Adipose tissue (tissue), 3 donors: ENCODE measurements around the gene SUSD5. TPM values are rescaled to one million over a fixed set of nuclear protein-coding genes. Genes with fewer than 3 reads are reported as not detected.

Experiments used
- H3K27ac ChIP-seq: one replicate; pipeline ENCODE4 v1.5.1; 2013; ENCODE audit warnings: low read depth, low read length
- whole genome bisulfite sequencing, 3 donors: extraction: QIAGEN DNeasy Blood & Tissue Kit; methylation state at CpG; one replicate each; pipeline ENCODE4 v1.1.7; 2013; 5-methylcytosine and 5-hydroxymethylcytosine counted together
- polyA plus RNA-seq, 3 donors: library from polyadenylated mRNA; stranded (reverse); fragments of 200-250 nt; gene quantifications; one replicate each; pipeline ENCODE4 v1.2.3, GENCODE V29; 2013
- donor health status: healthy with polysubstance abuse.
- donor health status: Bipolar disorder and iron deficiency.
- donor health status: healthy.

SUSD5 gene
- 1 to 10 TPM in 1 of 3 donors, under 1 TPM in 2; 0.13 to 1.9 (median 0.54) TPM for polyA plus RNA-seq

DNA sequence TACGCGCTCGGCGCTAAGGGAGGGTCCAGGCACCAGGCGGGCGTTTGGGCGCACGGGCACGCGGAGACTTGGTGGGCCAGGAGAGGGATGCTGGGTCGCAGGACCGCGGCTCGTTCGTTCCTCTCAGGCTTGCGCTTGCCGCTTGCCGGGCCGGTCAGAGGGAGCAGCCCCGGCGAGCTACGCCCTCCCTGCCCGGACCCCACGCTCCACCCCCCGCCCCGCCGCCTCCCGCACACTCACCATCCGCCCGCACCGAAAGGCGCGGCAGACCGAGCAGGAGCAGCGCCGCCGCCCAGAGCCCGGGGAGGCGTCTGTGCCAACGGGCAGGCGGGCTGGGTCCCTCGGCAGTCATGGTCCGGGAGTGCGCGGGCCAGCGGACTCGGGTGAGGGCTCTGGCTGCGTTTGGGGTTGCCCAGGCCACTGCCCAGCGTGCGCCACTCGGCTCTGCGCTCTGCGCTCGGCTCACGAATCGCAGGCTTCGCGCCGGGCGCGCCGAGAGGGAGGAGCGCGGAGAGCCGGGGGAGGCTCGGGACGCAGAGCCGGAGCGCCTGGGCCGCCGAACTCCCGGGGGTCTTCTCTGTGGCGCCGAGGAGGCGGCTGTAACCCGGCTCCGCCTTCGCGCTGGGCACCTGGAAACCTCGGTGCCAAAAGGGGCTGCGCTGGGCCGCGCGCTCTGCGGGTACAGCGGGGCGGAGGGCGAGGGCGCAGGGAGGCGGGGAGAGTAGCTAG, at the start of gene SUSD5:
Gene SUSD5, minus strand, starts transcription at position 365 of the 729 bp plus-strand sequence. Its CDS starts 13 bp downstream, at position 352.
- WGBS, 3 donors: 1% methylated on average over 72 to 90 of the region's 90 CpGs
- no peak within 1 kb of the TSS for H3K27ac ChIP-seq

DNA sequence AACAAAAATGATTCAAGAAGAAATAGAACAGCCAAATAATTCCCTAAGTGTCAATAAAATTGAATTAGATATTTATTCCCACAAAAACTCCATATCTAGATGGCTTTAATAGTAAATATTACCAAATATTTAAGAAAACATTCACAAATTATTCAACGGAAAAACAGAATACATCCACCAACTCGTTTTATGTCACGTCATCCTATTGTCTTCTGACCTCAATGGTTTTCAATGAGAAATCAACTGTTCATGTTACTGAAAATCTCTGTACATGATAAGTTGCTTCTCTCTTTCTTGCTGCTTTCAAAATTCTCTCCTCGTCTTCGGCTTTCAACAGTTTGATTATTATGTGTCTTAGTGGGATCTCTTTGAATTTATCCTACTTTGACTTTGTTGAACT, 41.5 kb upstream of the SUSD5 start:
- 89 to 93% (median 92%) methylated on average over 5 of the region's 5 CpGs for WGBS, 3 donors
- no peak overlapping the region for H3K27ac ChIP-seq

DNA sequence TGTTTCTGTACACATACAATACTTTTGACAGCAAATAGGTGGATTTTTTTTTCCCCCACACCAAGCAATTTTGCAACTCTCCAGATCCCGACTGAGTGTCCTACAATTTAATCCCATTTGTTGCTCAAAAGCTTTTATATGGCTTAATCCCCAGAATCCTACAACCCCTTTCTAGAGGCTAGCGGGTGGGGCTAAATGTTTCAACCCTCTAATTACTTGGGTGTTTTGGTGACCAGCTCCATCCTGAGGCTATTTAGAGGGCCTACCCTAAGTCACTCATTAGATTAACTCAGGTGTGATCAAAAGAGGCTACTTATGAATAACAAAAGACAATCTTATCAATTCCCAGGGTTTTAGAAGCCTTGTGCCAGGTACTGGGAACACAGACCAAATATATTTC, 37.6 kb upstream of the SUSD5 start:
- 74 to 83% (median 81%) methylated on average over 2 of the region's 2 CpGs for WGBS, 3 donors
- H3K27ac ChIP-seq: no peak overlapping the region

DNA sequence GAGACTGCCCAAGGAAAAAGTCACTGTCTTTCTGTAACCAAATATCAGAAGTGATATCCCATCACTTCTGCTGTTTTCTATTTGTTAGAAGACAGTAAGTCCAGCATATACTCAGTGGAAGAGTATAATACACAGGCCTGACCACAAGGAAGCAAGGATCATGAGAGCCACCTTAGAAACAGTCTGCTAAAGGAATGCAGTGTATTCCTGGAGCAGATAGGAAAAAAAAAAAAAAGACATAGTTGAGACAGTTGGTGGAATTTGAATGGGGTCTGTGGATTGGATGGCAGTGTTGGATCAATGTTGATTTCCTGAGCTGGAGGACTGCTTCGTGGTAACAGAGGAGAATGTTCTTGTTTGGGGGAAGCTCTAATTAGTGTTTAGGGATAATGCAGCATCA, 32.1 kb upstream of the SUSD5 start:
- 42 to 62% (median 48%) methylated on average over 1 of the region's 1 CpG for WGBS, 3 donors
- H3K27ac ChIP-seq: no peak overlapping the region

DNA sequence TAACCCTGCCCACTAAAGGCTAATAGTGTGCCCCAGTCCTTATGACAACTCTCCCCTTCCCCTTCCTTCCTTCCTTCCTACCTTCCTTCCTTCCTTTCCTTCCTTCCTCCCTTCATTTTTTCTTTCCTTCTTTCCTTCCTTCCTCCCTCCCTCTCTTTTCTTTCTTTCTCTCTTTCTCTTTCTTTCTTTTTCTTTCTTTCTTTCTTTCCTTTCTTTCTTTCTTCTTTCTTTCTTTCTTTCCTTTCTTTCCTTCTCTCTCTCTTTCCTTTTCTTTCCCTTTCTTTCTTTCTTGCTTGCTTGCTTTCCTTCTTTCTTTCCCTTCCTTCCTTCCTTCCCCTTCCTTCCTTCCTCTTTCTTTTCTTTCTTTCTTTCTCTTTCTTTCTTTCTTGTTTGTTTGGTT, 28.2 kb upstream of the SUSD5 start:
- H3K27ac ChIP-seq: no peak overlapping the region

DNA sequence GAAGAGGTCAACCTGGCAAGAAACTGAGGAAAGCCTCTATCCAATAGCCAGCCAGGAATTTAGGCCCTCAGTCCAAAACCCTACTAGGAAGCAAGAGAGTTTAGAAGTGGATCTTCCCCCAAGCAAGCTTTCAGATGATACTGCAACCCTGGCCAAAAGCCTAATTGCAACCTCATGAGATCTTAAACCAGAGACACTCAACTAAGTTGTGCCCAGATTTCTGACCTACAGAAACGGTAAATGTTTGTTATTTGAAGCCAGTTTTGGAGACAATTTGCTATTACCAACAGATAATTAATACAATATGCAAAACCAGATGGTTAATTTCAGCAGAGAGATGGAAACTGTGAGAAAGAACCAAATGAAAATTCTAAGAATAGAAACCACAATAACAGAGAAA, 21.7 kb upstream of the SUSD5 start:
- no peak overlapping the region for H3K27ac ChIP-seq
- 65 to 67% (median 66%) methylated on average over 1 of the region's 1 CpG for WGBS, 3 donors

DNA sequence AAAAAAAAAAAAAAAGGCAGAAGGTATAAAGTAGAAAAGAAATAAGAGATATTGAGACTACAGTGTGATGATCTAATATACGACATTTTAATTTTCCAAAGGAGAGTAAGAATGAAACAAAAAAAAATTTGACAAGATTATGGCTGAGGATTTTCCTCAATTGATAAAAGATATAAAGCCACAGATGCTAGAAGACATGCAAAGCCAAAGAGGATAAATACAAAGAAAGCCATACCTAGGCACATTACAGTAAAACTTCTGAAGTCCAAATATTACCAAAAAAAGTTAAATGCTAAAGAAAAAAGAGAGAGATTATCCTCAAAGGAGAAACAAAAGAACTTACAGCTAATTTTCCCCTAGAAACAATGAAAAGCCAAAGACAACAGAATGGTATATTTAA, 20.3 kb upstream of the SUSD5 start:
- WGBS, 3 donors: 91 to 100% (median 93%) methylated on average over 1 of the region's 1 CpG
- no peak overlapping the region for H3K27ac ChIP-seq

DNA sequence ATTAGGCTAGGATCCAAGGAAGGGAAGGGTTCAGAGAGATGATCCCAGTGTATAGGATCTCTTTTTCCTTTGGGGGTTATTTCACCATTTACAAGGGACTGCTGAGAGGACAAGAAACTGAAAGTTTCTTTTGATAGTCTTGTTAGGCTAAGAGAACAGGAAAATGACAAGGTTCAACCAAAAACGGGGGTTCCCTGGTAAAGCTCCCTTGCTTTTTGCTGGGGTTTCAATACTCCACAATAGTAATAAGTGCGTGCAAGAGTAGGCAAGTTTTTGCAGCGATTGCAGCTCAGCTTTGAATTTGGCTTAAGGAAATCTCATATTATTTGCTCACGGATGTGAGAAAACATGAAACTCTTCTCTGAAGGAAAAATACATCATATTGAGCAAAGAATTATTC, 18.8 kb upstream of the SUSD5 start:
- H3K27ac ChIP-seq: no peak overlapping the region
- WGBS, 3 donors: 87 to 89% (median 89%) methylated on average over 4 of the region's 4 CpGs

DNA sequence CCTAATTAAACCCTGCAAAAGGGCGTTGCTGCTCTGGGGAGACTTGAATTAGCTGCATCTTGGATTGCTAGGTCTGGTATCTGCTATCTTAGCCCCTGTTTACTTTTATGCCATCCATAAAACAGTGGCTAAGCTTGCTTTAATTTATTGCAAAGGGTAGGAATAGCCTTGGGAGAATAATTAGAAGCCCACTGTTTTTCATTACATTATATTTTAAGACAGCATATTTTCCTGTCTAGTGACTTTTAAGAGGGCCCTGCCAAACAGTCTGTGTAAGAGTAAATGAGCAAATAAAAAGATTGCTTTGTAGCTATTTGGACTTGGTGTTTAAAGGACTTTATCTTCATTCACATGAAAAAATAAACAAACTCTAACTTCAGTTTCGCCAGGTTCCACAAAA, 17.4 kb upstream of the SUSD5 start:
- H3K27ac ChIP-seq: no peak overlapping the region
- 47 to 69% (median 67%) methylated on average over 2 of the region's 2 CpGs for WGBS, 3 donors

DNA sequence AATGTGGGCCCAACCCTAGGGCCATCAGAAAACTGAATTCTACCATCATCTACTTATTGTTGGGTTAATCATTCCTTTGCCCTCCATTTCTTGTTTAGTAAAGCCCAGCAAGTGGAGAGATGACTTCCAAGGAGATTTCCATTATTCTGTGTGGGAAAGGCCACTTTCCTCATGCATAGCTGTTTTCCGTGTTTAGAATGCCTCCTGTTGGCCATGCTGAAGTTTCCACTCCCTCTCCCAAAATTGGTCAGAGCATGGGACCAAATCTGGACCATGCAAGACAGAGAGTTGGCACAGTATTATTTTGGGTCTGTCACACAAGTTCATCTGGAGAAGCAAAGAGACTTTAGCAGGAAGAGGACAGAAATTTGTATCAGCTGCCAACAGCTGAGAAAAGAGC, 15.3 kb upstream of the SUSD5 start:
- H3K27ac ChIP-seq: no peak overlapping the region
- 85 to 92% (median 87%) methylated on average over 1 of the region's 1 CpG for WGBS, 3 donors

DNA sequence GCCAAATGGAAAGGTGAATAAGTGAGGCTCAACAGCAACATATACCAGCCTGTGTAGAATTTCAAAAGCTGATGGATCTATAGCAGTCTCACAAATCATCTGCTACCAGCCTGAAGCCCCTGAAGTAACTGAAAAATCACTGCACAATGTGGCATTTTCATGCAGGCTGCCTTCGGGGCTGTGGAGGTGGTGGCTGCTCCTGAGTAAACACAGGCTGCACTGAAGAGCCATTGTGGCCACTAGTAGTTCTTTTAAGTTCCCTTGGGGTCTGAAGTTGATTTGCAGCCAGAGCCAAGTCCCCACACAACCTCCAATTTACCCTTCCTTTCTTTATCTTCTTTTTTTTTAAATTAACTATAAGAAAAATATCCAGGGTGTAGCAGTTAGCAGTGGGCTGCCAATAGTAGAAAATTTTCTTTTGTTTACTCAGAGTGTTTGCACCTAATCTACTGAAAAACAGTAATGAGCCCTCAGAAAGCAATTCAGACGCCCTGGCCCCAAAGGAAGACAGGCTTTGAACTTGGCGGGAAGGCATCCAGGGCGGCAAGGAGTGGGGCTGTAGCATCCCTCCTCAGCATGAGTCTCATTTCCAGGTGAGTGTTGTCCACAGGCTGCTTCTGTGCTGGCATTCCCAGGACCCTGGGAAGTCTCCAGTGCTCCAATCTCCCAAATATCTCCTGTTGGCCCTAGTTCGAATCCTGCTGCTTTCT, 13.3 kb upstream of the SUSD5 start:
- 43 to 56% (median 51%) methylated on average over 5 of the region's 5 CpGs for WGBS, 3 donors
- no peak overlapping the region for H3K27ac ChIP-seq

DNA sequence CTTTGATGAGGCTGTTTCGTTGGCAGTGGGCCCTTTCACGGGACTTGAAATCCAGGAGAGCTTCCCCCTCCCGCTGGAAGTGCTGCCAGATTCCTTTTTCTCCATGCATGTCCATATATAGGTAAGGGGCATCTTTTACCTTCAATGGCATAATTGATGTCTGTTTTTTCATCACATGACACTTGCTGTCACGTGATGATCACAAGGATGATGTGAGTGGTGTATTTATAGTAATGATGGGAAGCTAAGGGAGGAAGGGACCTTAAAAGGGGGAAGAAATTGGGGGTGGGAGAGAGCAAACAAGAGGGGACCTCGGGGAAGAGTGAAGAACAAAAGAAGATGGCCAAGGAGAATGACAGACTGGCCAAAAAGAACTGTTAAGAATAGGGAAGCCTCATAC, 11.3 kb upstream of the SUSD5 start:
- WGBS, 3 donors: 50 to 62% (median 52%) methylated on average over 5 of the region's 5 CpGs
- no peak overlapping the region for H3K27ac ChIP-seq

DNA sequence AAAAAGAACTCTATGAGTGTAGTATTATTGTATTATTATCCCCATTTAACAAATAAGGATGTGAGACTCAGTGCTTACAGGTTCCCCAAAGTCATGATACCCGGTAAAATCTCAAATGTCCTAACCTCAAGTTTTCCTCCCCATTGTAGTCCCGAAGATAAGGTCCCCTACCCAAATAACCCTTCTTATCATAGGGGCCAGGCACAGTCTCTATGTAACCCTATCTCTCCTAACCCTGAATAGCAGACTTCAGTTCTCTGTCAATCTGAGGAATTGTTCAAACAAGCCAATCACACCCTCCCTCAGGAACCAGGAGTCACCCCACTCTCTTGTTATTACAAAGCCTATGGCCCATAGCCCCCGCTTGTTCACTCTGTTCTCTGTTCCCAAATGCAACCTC, 10.5 kb upstream of the SUSD5 start:
- WGBS, 3 donors: 61 to 91% (median 89%) methylated on average over 3 of the region's 3 CpGs
- no peak overlapping the region for H3K27ac ChIP-seq

DNA sequence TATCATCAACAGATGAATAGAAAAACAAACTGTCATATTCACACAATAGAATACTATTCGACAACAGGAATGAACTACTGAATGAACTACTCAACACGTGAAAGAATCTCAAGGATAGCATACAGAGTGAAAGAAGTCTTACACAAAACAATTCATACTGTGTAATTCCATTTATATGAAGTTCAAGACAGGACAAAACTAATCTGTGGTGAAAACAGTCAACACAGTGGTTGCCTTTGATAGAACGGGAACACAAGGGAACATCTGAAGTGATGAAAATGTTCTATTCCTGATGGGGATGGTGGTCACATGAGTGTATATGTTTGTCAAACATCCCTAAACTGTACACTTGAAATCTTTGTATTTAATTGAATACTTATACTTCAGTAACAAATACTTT, 2.6 kb upstream of the SUSD5 start:
- 70 to 82% (median 78%) methylated on average over 3 of the region's 3 CpGs for WGBS, 3 donors
- H3K27ac ChIP-seq: no peak overlapping the region

DNA sequence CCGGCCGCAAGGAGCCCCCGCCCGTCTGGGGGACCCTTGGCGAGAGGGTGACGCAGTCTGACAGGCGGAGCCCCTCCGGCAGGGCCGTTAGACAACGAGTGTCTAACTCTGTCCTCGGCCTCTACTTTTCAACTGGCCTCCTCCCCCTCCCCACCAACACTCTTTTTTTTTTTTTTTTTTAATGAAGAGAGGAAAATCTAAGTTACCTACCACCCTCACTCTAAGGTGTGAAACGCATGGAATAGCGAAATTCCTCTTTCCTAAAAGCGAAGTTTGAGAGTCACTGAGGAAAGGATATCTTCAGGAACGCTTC, 521 bp upstream of the SUSD5 start:
- 8 to 12% (median 10%) methylated on average over 14 to 15 of the region's 15 CpGs for WGBS, 3 donors
- H3K27ac ChIP-seq: no peak overlapping the region

DNA sequence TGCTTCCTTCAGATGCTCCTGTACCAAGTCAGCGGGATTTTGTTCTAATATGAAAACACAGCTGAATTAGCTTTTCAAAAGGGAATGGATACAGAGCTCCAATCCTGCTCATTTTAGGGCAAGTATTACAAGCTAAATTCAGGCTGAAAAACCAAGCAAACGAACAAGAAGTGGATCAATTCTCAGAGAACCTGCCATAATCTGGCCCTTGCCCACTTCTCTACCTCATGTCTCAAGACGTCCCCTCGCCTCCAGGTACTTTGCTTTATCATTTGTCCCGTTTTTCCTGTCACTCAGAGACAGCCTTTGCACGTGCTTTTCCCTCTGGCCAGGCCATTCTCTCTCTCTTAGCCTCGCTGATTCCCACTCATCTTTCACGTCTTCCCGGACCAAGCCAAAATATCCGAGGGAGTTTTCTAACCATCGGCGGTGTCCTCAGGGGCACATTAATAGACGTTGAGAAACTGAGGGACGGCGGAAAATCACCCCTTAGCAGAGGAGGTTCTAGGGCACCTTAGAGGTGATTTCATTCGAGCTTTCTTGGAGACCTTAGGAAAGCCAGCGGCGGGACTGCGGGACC, 654 bp downstream of the SUSD5 start:
- WGBS, 3 donors: 2 to 4% (median 3%) methylated on average over 19 of the region's 19 CpGs
- H3K27ac ChIP-seq: no peak overlapping the region

DNA sequence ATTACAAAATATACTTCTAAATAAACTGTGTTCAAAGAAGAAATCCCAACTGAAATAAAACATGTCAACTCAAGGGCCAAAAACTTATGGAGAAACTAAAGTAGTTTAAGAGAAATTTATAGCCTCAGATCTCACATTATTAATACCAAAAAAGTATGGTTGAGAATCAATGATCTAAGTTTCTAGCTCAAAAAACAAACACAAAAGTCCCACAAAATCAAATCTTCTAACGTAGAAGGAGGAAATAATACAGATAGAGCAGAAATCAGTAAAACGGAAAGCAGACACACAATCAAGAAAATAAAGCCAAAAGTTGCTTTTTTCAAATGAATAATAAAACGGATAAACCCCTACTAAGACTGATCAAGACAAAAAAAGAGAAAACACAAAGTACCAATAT, 2.9 kb downstream of the SUSD5 start:
- 78 to 94% (median 88%) methylated on average over 3 of the region's 3 CpGs for WGBS, 3 donors
- H3K27ac ChIP-seq: no peak overlapping the region

DNA sequence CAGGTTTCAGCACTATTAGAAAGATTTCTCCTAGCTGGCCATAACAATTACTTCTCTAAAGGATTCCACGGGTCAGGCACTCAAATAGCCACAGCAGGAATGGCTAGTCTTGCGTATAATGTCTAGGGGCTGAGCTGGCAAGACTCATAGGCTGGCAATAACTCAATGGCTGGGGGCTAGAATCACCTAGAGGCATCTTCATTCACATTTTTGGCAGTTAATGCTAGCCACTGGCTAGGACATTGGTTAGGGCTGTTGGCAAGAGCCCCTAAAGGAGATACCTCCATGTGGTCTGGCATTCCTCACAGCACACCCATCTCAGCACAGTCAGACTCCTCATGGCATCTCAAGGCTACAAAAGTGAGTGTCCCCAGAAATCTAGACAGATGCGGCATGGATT, 6.2 kb downstream of the SUSD5 start:
- WGBS, 3 donors: 74 to 92% (median 89%) methylated on average over 3 of the region's 3 CpGs
- no peak overlapping the region for H3K27ac ChIP-seq

DNA sequence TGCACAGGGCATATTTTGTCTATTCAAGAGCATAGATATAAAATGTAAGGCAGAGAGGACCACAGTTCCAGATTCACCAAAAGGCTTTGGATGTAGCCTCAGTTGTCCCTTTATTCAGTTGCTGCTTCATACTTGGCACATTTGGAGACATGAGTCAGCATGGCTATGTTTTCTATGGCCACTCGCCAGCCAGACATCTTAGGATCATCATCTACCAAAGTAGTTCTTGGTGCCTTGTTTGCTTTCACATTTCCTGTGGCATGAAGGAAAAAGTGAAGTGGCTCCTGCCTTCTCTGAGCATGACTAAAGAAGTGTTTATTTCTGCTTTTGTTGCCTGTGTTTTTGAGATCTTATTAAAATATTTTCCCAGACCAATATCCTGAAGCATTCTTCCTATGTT, 7.2 kb downstream of the SUSD5 start:
- 66 to 89% (median 88%) methylated on average over 1 of the region's 1 CpG for WGBS, 3 donors
- H3K27ac ChIP-seq: no peak overlapping the region

DNA sequence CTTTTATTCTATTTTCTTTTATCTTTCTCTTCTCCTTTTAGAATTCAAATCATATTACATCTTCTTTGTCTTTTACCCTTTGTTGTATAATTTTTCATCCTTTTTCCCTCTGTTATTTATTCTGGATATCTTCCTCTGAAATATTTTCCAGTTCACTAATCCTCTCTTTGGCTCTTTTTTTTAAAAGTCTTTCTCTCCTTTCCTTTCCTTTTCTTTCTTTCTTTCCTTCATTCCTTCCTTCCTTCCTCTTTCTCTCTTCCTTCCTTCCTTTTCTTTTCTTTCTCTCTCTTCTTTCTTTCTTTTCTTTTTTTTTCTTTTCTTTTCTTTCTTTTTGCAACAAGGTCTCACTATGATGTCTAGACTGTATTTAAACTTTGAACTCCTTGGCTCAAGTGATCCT, 9.3 kb downstream of the SUSD5 start:
- no peak overlapping the region for H3K27ac ChIP-seq
